ENCODE measurements around the gene ZFPL1.

- no peak for TF ChIP-seq POLR2A (IDR thresholded peaks at IDR 0.05; ENCODE audit: low read depth, low read length)
- no peak for TF ChIP-seq POLR2AphosphoS5 (IDR thresholded peaks at IDR 0.05; ENCODE audit: low read depth, low read length)
- no peak for TF ChIP-seq TAF1 (IDR thresholded peaks at IDR 0.05; ENCODE audit: low read depth, low read length)
- no peak for TF ChIP-seq PAX5 (IDR thresholded peaks at IDR 0.05; ENCODE audit: insufficient read depth, low read length, severe bottlenecking)
- TF ChIP-seq SPI1 (IDR thresholded peaks at IDR 0.05; ENCODE audit: low read depth, low read length): no peak
Observed at GRCh38 chr11:65059959-65060824, 23.8 kb upstream of the ZFPL1 start.
